GM21529 (cell line): ENCODE measurements around the gene SRPK2.
A peak's percentile ranks its signal among the peaks of the same experiment; 100 is the strongest.
"Not testable (repeated sequence)": the region's sequence is repeated elsewhere in the genome, so short reads cannot be mapped to it uniquely, and the experiment has no call there.

Experiments
- ATAC-seq: cut with Tn5 transposase; IDR thresholded peaks from one replicate; pipeline ENCODE4 v1.9.1; 2021; ENCODE audit not compliant: unreplicated experiment

Gene SRPK2

GRCh38 chr7:105305633-105306032 lies 83.1 kb downstream of the SRPK2 start:
- no peak for ATAC-seq

GRCh38 chr7:105304040-105304895 lies 84.5 kb downstream of the SRPK2 start:
- peak; percentile 82 for ATAC-seq

- ATAC-seq = not testable (repeated sequence)
Measured at GRCh38 chr7:105300587-105300986, 88.1 kb downstream of the SRPK2 start.

- peak; percentile 94 for ATAC-seq
Measured at GRCh38 chr7:105298439-105298894, 90.3 kb downstream of the SRPK2 start.

- ATAC-seq = peak; percentile 42
Measured at GRCh38 chr7:105297985-105298384, 90.7 kb downstream of the SRPK2 start.

- no peak for ATAC-seq
Measured at GRCh38 chr7:105297309-105297708, 91.4 kb downstream of the SRPK2 start.

GRCh38 chr7:105296491-105296890 lies 92.2 kb downstream of the SRPK2 start:
- ATAC-seq = no peak

GRCh38 chr7:105295596-105296352 lies 92.9 kb downstream of the SRPK2 start:
- ATAC-seq = no peak

GRCh38 chr7:105294482-105294881 lies 94.2 kb downstream of the SRPK2 start:
- not testable (repeated sequence) for ATAC-seq

GRCh38 chr7:105289704-105290103 lies 99.0 kb downstream of the SRPK2 start:
- no peak for ATAC-seq

- ATAC-seq = no peak
Measured at GRCh38 chr7:105286441-105286840, 102.3 kb downstream of the SRPK2 start.

- no peak for ATAC-seq
Measured at GRCh38 chr7:105285118-105285874, 103.4 kb downstream of the SRPK2 start.

- ATAC-seq = no peak
Measured at GRCh38 chr7:105284014-105284413, 104.7 kb downstream of the SRPK2 start.

GRCh38 chr7:105281966-105282365 lies 106.8 kb downstream of the SRPK2 start:
- ATAC-seq = no peak

GRCh38 chr7:105279688-105280007 lies 109.1 kb downstream of the SRPK2 start:
- ATAC-seq = peak; percentile 89

- ATAC-seq = peak; percentile 47
Measured at GRCh38 chr7:105278973-105279687, 109.6 kb downstream of the SRPK2 start.

GRCh38 chr7:105278565-105278964 lies 110.2 kb downstream of the SRPK2 start:
- ATAC-seq = no peak

- no peak for ATAC-seq
Measured at GRCh38 chr7:105277341-105277740, 111.4 kb downstream of the SRPK2 start.

- ATAC-seq = no peak
Measured at GRCh38 chr7:105270117-105270516, 118.6 kb downstream of the SRPK2 start.

- ATAC-seq = peak; percentile 24
Measured at GRCh38 chr7:105269397-105269796, 119.3 kb downstream of the SRPK2 start.
